HAP-1 (cell line): Measurements from ENCODE around the gene EIF5B.

ENCODE experiments used
- DNase-seq, 2 experiments: peaks; one replicate each; pipeline ENCODE4 v3.0.0-alpha.2; 2016 to 2020; ENCODE audit warnings: low spot score in 2 of 2
- H3K27me3 ChIP-seq: fragments of 250-450 bp; sonication (Bioruptor Pico); 2 replicates; pipeline ENCODE4 v1.5.1; 2020; ENCODE audit warnings: low read depth, mild to moderate bottlenecking, moderate library complexity
- H3K36me3 ChIP-seq: fragments of 250-450 bp; sonication (Bioruptor Pico); replicated peaks from 2 replicates; pipeline ENCODE4 v1.5.1; 2020; ENCODE audit warnings: mild to moderate bottlenecking
- H3K4me1 ChIP-seq: fragments of 250-450 bp; sonication (Bioruptor Pico); 2 replicates; pipeline ENCODE4 v1.5.1; 2020; ENCODE audit warnings: mild to moderate bottlenecking
- H3K4me3 ChIP-seq: fragments of 250-450 bp; sonication (Bioruptor Pico); 2 replicates; pipeline ENCODE4 v1.5.1; 2020; ENCODE audit warnings: mild to moderate bottlenecking, moderate library complexity
- H3K9me3 ChIP-seq: fragments of 250-450 bp; sonication (Bioruptor Pico); 2 replicates; pipeline ENCODE4 v1.5.1; 2020; ENCODE audit warnings: mild to moderate bottlenecking, moderate library complexity
- in situ Hi-C: fragments of 300-500 bp; cut with MboI; formaldehyde crosslinking; loops from 3 replicates; pipeline ENCODE4 v1.14.3; 2020; ENCODE audit warnings: low sequenced_read_pairs, inconsistent platforms, mixed read lengths

Gene EIF5B

DNA sequence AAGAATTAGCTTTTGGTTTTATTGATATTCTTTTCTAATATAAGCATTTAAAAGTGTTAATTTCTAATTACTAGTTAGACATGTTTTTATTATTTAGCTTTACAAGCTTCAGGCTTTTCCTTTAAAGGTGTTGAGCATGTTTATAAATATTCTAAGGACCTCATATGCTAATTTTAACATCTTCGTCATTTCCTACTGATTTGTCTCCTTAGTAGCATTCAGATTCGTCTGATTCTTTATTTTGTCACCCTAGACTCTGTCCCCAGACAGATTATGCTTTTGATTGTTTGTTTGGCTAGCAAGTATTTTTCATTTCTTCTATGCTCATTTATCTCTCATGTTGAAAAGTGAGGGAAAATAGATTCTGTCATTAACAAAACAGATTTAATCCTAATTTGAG lies 51.7 kb downstream of the EIF5B start:
- Histone ChIP-seq H3K4me3 (no peak overlapping the region), H3K9me3 (no peaks in the 10 kb centered on the region), H3K4me1 (no peaks in the 10 kb centered on the region), H3K27me3 (no peaks in the 10 kb centered on the region), H3K36me3 (peaks cover 48% of the 10 kb centered on the region)
- no peak for DNase-seq
- in situ Hi-C loops, result no loop called here

DNA sequence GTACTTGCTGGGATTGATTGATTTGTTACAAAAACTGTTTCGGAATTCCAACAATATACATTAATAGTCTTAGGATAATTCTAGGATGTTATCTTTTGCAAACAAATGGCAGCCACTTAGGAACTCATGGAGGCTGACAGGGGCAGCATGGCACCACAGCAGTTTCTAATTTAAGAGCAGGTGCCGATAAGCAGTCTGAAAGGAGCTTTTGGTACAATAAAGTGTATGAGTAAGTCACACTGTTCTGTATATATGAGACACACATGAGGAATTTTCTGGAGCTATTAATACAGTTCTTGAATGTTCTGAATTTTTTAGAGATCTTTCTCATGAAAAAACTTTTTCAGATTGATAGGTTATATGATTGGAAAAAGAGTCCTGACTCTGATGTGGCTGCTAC lies 52.2 kb downstream of the EIF5B start:
- H3K36me3 ChIP-seq, result peaks cover 50% of the 10 kb centered on the region
- no peaks in the 10 kb centered on the region for H3K27me3 ChIP-seq
- in situ Hi-C loops, result no loop called here
- no peak for DNase-seq
- H3K9me3 ChIP-seq, result no peaks in the 10 kb centered on the region
- no peaks in the 10 kb centered on the region for H3K4me1 ChIP-seq
- no peak overlapping the region for H3K4me3 ChIP-seq

DNA sequence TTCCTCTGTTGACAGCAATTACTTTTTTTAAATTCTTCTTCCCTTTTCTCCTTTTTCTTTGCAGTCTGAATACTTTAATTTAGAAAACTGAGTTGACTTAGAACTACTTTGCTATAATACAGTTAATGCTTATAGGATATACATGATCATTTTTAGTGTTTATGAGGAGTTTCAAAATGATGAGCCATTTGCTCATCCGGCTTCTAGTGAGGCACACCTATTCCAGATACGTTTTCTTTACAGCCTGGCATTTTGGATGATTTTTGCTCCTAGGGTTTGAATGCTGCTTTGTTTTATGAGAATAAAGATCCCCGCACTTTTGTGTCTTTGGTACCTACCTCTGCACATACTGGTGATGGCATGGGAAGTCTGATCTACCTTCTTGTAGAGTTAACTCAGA lies 52.8 kb downstream of the EIF5B start:
- Histone ChIP-seq H3K4me1 (no peaks in the 10 kb centered on the region), H3K4me3 (no peak overlapping the region), H3K36me3 (peaks cover 51% of the 10 kb centered on the region), H3K27me3 (no peaks in the 10 kb centered on the region), H3K9me3 (no peaks in the 10 kb centered on the region)
- in situ Hi-C loops, result no loop called here
- DNase-seq, result no peak

DNA sequence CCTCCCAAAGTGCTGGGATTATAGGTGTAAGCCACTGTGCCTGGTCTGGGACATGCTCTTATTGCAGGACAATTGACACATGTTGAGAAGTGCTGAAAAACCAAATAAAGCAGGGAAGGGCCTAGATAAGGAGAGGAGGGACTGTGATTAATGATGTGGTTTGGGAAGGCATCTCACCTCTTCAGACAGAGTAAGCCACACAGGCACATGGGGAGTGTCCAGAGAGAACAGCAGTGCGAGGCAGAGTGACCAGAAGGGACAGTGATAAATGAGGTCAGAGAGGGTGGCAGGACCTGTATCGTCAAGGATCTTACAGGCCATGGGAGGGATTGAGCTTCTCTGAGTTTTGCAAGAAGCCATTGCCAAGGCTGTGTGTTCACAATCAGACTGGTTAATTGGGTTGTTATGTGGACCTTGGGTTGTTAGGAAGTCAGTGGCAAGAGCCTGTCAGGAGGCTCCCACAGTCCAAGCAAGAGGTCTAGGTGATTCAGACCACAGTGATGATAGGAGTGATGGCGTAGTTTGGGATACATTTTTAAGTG lies 58.5 kb downstream of the EIF5B start:
- H3K36me3 ChIP-seq, result peaks cover 88% of the 10 kb centered on the region
- in situ Hi-C loops, result no loop called here
- no peak for DNase-seq

DNA sequence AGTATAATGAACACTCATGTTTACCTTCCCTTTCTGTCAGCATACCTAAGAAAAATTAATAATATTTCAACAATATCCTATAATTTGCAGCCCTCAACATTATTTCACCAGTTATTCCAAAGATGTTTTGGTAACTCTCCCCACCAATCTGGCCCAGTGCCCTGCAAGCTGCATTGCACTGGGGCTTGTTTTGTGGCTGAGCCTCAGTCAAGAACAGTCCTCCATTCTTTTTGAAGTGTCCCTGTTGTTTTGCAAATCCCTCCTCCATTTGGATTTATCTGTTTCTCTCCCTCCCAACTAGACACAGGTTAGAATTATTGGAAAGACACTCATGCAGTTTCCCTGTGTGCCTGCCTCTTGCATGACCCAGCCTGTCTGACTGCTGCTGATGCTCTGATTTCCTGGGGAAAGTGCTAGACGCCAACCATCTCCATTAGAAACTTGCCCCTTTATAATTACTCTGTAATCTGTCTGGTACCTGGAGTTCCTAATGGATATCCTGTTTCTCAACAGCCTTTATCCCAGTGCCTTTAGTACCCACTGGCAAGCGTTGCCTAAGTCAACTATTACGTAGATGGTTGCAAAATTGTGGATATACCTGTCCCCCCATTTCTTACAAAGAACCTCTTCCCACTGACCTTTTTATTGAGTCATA lies 60.2 kb downstream of the EIF5B start:
- H3K27me3 ChIP-seq, result no peaks in the 10 kb centered on the region
- no peak overlapping the region for H3K4me3 ChIP-seq
- in situ Hi-C loops, result no loop called here
- DNase-seq, result no peak
- peaks cover 96% of the 10 kb centered on the region for H3K36me3 ChIP-seq
- no peaks in the 10 kb centered on the region for H3K4me1 ChIP-seq
- no peaks in the 10 kb centered on the region for H3K9me3 ChIP-seq

More for the DNA sequence above, 58.5 kb downstream of the EIF5B start:
- Histone ChIP-seq H3K4me1 (no peaks in the 10 kb centered on the region), H3K9me3 (no peaks in the 10 kb centered on the region), H3K4me3 (no peak overlapping the region), H3K27me3 (no peaks in the 10 kb centered on the region)

DNA sequence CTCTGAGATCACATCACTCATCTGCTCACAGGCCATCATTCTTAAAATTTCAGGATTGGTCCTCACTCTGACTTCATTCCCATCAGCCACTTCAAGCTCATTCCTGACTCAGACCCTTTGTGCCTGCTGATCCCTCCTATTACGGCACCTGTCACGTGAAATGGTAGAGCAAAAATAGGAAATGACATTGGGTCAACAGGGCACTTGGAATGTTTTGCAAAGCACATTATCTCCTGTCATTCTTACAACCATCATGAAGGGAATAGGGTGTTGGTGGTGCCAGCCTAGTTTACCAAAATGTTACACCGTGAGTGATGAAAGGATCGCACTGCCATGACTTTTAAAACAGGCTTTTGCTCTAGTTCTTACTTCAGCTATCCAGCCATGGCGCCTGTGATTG lies 61.1 kb downstream of the EIF5B start:
- Histone ChIP-seq H3K9me3 (no peaks in the 10 kb centered on the region), H3K4me1 (no peaks in the 10 kb centered on the region), H3K27me3 (no peaks in the 10 kb centered on the region), H3K4me3 (no peak overlapping the region), H3K36me3 (peaks cover 96% of the 10 kb centered on the region)
- in situ Hi-C loops, result no loop called here
- DNase-seq, result no peak

DNA sequence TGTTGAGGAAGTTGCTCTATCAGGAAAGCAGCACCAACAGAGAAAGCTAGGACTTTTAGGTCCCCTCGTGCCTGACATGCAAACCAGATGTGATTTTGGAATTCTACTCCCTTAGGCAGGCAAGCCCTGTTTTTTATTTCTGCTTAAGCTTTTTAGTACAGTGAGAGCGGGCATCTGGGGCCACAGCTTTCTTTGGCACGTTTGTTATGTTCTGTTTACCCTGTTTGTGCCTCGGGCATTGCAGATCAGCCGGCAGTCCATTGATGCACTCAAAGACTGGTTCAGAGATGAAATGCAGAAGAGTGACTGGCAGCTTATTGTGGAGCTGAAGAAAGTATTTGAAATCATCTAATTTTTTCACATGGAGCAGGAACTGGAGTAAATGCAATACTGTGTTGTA lies 61.9 kb downstream of the EIF5B start:
- H3K9me3 ChIP-seq, result no peaks in the 10 kb centered on the region
- no peak overlapping the region for H3K4me3 ChIP-seq
- peaks cover 96% of the 10 kb centered on the region for H3K36me3 ChIP-seq
- in situ Hi-C loops, result no loop called here
- H3K27me3 ChIP-seq, result no peaks in the 10 kb centered on the region
- H3K4me1 ChIP-seq, result no peaks in the 10 kb centered on the region
- no peak for DNase-seq

DNA sequence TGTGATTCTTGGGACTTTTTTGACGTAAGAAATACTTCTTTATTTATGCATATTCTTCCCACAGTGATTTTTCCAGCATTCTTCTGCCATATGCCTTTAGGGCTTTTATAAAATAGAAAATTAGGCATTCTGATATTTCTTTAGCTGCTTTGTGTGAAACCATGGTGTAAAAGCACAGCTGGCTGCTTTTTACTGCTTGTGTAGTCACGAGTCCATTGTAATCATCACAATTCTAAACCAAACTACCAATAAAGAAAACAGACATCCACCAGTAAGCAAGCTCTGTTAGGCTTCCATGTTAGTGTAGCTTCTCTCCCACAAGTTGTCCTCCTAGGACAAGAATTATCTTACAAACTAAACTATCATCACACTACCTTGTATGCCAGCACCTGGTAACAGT lies 62.6 kb downstream of the EIF5B start:
- DNase-seq, result no peak
- H3K4me3 ChIP-seq, result no peak overlapping the region
- in situ Hi-C loops, result no loop called here
- peaks cover 96% of the 10 kb centered on the region for H3K36me3 ChIP-seq
- H3K27me3 ChIP-seq, result no peaks in the 10 kb centered on the region
- no peaks in the 10 kb centered on the region for H3K4me1 ChIP-seq
- no peaks in the 10 kb centered on the region for H3K9me3 ChIP-seq

DNA sequence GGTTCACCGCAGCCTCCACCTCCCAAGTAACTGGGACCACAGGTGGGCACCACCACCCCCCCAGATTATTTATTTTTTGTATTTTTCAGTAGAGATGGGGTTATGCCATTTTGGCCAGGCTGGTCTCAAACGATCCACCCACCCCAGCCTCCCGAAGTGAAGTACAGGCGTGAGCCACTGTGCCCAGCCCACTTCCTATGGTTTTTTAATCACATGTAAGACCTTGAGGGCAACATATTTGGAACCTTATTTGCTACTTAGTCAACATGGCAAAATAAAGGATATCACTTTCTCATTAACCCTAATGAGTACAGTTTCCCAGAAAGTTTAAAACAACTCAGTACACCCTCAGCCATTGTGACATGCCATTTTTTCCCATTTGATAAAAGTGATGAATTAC lies 64.7 kb downstream of the EIF5B start:
- Histone ChIP-seq H3K4me1 (no peaks in the 10 kb centered on the region), H3K27me3 (no peaks in the 10 kb centered on the region), H3K4me3 (no peak overlapping the region), H3K9me3 (no peaks in the 10 kb centered on the region), H3K36me3 (peaks cover 94% of the 10 kb centered on the region)
- in situ Hi-C loops, result no loop called here
- no peak for DNase-seq

DNA sequence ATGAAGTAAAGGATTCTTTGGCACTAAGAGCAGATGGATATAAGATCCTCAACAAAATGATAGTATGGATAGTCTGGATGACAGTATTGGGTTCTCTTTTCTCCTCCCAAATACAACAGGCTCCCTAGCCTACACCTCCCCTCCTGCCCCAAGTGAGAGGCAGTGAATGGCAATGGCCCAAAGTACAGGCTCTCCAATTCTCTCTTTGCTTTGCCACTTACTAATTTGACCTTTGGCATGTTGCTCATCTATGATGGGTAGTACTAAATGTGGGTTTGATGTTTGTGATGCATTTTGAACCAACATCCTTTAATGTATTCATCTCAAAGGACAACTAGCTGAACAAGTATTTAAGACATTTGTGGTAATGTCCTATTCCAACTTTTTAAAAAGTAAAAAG lies 65.9 kb downstream of the EIF5B start:
- no peak overlapping the region for H3K4me3 ChIP-seq
- no peaks in the 10 kb centered on the region for H3K9me3 ChIP-seq
- no peaks in the 10 kb centered on the region for H3K27me3 ChIP-seq
- peaks cover 90% of the 10 kb centered on the region for H3K36me3 ChIP-seq
- DNase-seq, result no peak
- in situ Hi-C loops, result no loop called here
- H3K4me1 ChIP-seq, result no peaks in the 10 kb centered on the region

DNA sequence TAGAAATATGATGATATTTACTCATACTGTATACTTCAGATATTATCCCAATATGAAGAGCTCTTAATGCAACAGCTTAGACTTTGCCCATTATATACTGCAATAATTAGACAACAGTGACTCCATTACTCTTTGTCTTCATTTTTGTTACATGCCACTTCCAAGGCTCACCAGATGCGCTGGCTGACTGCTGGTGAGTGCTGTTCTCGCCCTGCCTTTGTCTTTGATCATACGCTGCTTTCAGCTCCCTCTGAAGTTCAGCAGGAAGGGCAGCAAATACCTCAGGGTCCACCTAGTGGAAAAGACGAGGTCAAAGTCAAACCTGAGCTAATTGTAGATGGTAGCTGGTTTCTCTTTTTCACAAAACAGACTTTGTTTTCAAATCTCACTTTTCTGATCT lies 66.3 kb downstream of the EIF5B start:
- no peaks in the 10 kb centered on the region for H3K27me3 ChIP-seq
- no peak overlapping the region for H3K4me3 ChIP-seq
- H3K4me1 ChIP-seq, result no peaks in the 10 kb centered on the region
- H3K9me3 ChIP-seq, result no peaks in the 10 kb centered on the region
- in situ Hi-C loops, result no loop called here
- peaks cover 86% of the 10 kb centered on the region for H3K36me3 ChIP-seq
- no peak for DNase-seq

DNA sequence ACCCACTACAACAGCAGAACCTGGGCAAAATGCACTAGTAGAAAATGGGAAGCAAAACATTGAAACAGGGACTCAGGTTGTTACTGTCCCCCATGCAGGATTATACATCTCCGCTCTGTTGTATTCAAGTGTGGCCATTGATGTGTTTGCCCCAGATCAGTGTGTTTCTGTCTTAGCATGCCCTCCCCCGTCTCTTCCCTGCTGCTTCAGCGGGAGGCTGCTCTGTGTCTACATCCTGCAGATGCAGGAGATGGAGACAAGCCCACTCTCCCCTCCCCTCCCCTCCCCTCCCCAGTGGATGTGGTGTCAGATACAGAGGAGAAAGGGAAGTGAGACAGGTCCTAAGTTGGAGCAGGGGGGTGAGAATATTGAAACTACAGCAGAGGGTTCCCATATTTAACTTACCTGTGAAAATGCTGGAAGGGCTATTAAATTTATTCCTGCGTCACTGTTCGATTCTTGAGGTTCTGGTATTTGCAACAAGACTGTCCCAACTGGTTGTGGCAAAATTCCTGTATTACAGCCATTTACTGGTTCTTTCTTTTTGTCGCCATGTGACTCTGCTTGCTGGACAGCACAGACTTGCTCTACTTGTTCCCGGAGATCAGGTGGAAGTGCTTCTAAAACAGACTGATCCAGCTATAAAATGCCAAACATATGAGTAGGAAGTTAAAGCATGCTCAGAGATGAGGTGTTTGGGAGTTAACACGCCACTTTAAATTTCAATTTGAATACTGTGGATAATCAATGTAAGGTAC lies 67.0 kb downstream of the EIF5B start:
- H3K4me3 ChIP-seq, result no peak overlapping the region
- in situ Hi-C loops, result no loop called here
- no peak for DNase-seq
- no peaks in the 10 kb centered on the region for H3K9me3 ChIP-seq
- no peaks in the 10 kb centered on the region for H3K4me1 ChIP-seq
- H3K36me3 ChIP-seq, result peaks cover 81% of the 10 kb centered on the region
- no peaks in the 10 kb centered on the region for H3K27me3 ChIP-seq

DNA sequence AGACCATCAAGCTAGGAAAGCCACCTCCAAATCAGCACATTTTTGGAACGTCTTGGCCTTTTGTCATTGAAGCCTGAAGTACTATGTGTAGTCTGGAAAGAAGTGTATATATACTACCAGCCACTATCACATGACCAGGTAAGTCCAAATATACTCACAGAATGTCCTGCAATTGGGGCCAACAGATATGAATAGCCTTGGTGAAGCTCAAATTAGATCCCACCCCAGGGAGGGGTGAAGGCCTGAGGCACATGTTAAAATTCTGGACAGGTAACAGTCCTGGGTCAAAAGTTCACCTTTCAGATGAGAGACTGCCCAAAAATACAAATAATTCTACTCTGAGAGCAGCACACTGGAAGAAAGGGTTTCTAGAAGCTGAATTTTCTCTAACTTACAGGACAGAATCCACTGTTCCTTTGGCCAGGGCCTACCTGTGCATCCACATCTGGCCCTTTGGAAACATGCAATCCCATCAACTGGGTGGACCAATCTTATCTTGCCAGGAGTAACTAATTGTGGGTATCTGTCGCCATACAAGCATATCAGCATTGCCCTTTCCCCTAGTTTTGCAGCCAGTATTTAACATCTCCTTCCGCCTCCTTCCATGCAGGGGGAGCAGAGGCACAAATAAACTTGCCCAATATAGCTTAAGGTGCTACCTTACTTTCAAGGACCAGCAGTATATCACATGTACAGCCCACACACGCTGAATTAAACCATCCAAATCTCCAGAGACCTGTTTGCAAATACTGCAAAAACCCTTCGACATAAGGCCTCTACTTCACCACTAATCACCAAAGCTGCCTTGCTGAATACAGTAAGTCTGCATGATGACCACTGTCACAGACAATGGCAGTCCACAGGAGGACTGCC lies 67.8 kb downstream of the EIF5B start:
- in situ Hi-C loops, result no loop called here
- no peaks in the 10 kb centered on the region for H3K27me3 ChIP-seq
- no peak for DNase-seq
- no peaks in the 10 kb centered on the region for H3K9me3 ChIP-seq
- peaks cover 75% of the 10 kb centered on the region for H3K36me3 ChIP-seq
- no peaks in the 10 kb centered on the region for H3K4me1 ChIP-seq
- H3K4me3 ChIP-seq, result no peak overlapping the region

DNA sequence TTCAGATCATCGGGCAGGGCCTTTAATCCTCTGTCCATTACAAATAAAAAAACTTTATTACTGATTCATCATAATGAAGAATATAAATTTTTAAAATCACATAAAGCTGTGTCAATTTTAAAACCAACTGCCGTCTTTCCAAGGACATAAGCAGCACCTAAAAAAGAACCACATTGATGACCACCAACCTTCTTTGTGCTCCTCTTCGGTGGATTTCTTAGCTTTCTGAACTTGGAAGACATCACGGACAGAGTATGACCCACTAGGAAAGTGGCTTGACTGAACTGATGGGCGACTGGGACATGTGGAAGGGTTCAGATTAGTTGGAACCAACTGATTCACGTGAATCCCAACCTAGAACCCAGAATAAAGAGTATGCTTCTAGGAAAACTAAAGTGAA lies 68.9 kb downstream of the EIF5B start:
- no peaks in the 10 kb centered on the region for H3K9me3 ChIP-seq
- H3K36me3 ChIP-seq, result peaks cover 70% of the 10 kb centered on the region
- H3K4me3 ChIP-seq, result no peak overlapping the region
- no peak for DNase-seq
- no peaks in the 10 kb centered on the region for H3K4me1 ChIP-seq
- in situ Hi-C loops, result no loop called here
- H3K27me3 ChIP-seq, result no peaks in the 10 kb centered on the region
